Smooth muscle cell (in vitro differentiated cells): ENCODE data around the gene SMURF2. TPM values are rescaled to one million over a fixed set of nuclear protein-coding genes. Genes with fewer than 3 reads are reported as not detected.
A peak's percentile ranks its signal among the peaks of the same experiment; 100 is the strongest.

Experiments used
- DNase-seq: peaks from one replicate; lab custom pipeline; 2025; ENCODE audit not compliant: unreplicated experiment; lab: John Stamatoyannopoulos, UW
- H2AFZ ChIP-seq: fragments of 200-600 bp; sonication (generic); 2 replicates; pipeline ENCODE4 v1.6.0; 2016; ENCODE audit warnings: antibody characterized with exemption, low read depth, mild to moderate bottlenecking
- H3F3A ChIP-seq: fragments of 200-600 bp; sonication (generic); 2 replicates; pipeline ENCODE4 v1.6.0; 2017; ENCODE audit warnings: antibody characterized with exemption, low read depth
- H3K27ac ChIP-seq: fragments of 200-600 bp; sonication (generic); 2 replicates; pipeline ENCODE4 v1.5.1; 2016; ENCODE audit warnings: low read depth, mild to moderate bottlenecking
- H3K27me3 ChIP-seq: fragments of 200-600 bp; sonication (generic); 2 replicates; pipeline ENCODE4 v1.6.1; 2016; ENCODE audit warnings: low read depth, mild to moderate bottlenecking
- H3K36me3 ChIP-seq: fragments of 200-600 bp; sonication (generic); 2 replicates; pipeline ENCODE4 v1.5.1; 2016; ENCODE audit warnings: low read depth
- H3K4me1 ChIP-seq: fragments of 200-600 bp; sonication (generic); 2 replicates; pipeline ENCODE4 v1.5.1; 2016; ENCODE audit warnings: low read depth
- H3K4me2 ChIP-seq: fragments of 200-600 bp; sonication (generic); 2 replicates; pipeline ENCODE4 v1.6.0; 2016; ENCODE audit warnings: mild to moderate bottlenecking
- H3K4me3 ChIP-seq: fragments of 200-600 bp; sonication (generic); 2 replicates; pipeline ENCODE4 v1.5.1; 2016; ENCODE audit warnings: mild to moderate bottlenecking
- H3K79me2 ChIP-seq: fragments of 200-600 bp; sonication (generic); 2 replicates; pipeline ENCODE4 v1.6.0; 2016; ENCODE audit warnings: low read depth, mild to moderate bottlenecking
- H3K9ac ChIP-seq: fragments of 200-600 bp; sonication (generic); 2 replicates; pipeline ENCODE4 v1.6.0; 2016; ENCODE audit warnings: low read depth
- H3K9me3 ChIP-seq: fragments of 200-600 bp; sonication (generic); replicated peaks from 2 replicates; pipeline ENCODE4 v1.5.1; 2016; ENCODE audit warnings: low read depth
- H4K20me1 ChIP-seq: fragments of 200-600 bp; sonication (generic); 2 replicates; pipeline ENCODE4 v1.6.0; 2016; ENCODE audit warnings: low read depth
- CTCF ChIP-seq: fragments of 200-600 bp; sonication (generic); IDR thresholded peaks from 2 replicates; pipeline ENCODE4 v1.5.1; 2017; ENCODE audit warnings: borderline replicate concordance, mild to moderate bottlenecking, antibody characterized with exemption; ENCODE audit not compliant: insufficient read depth, poor library complexity, severe bottlenecking
- WGBS: methylation state at CpG from one replicate; pipeline ENCODE4 v1.1.7; 2016; ENCODE audit warnings: low lambda C conversion rate; 5-methylcytosine and 5-hydroxymethylcytosine counted together
- polyA plus RNA-seq: library from polyadenylated mRNA; unstranded; fragments of >200 nt; fragmentation: Nextera tagmentation; extraction: Ambion mirVana; gene quantifications from 2 replicates; pipeline ENCODE4 v1.2.1, GENCODE V29; 2016
- total RNA-seq: library from RNA; depleted of rRNA; stranded (reverse); fragments of >200 nt; gene quantifications from 2 replicates; pipeline ENCODE4 v1.2.3, GENCODE V29; 2014

The SMURF2 gene
- total and polyA plus RNA-seq, 2 experiments from 2014 or later: 38.9 to 91.2 TPM

- Histone ChIP-seq H3K79me2 (peaks cover 84% of the 10 kb centered on the region), H4K20me1 (peaks cover 89% of the 10 kb centered on the region), H3K4me2 (peak overlapping the region; percentile 86), H3K27me3 (no peaks in the 10 kb centered on the region), H3K9ac (peak overlapping the region; percentile 100), H3K36me3 (peaks cover 42% of the 10 kb centered on the region), H3K4me3 (peak overlapping the region; percentile 91), H3F3A (peaks cover 47% of the 10 kb centered on the region), H2AFZ (no peak overlapping the region), H3K4me1 (peaks cover 28% of the 10 kb centered on the region), H3K27ac (peak overlapping the region; percentile 99), H3K9me3 (no peaks in the 10 kb centered on the region)
- no peak for TF ChIP-seq CTCF
- DNase-seq: no peak
- WGBS: 3% methylated on average over 13 of the region's 13 CpGs
Observed at GRCh38 chr17:64504769-64505339, 157.3 kb downstream of the SMURF2 start.

- Histone ChIP-seq H3K27ac (peak overlapping the region; percentile 99), H3K79me2 (peaks cover 76% of the 10 kb centered on the region), H3K27me3 (no peaks in the 10 kb centered on the region), H3K4me2 (peak overlapping the region; percentile 86), H3K36me3 (peaks cover 50% of the 10 kb centered on the region), H3K4me3 (peak overlapping the region; percentile 91), H3K9ac (peak overlapping the region; percentile 100), H4K20me1 (peaks cover 89% of the 10 kb centered on the region), H3K9me3 (no peaks in the 10 kb centered on the region), H2AFZ (no peak overlapping the region), H3F3A (peaks cover 55% of the 10 kb centered on the region), H3K4me1 (peaks cover 28% of the 10 kb centered on the region)
- TF ChIP-seq CTCF: no peak
- 70% methylated on average over 7 of the region's 7 CpGs for WGBS
- DNase-seq: no peak
Observed at GRCh38 chr17:64503821-64504768, 158.0 kb downstream of the SMURF2 start.

GRCh38 chr17:64503341-64503740 is 158.8 kb downstream of the SMURF2 start:
- peak overlapping the region; percentile 91 for H3K4me3 ChIP-seq
- no peaks in the 10 kb centered on the region for H3K27me3 ChIP-seq
- peaks cover 69% of the 10 kb centered on the region for H3K79me2 ChIP-seq
- TF ChIP-seq CTCF: no peak
- no peaks in the 10 kb centered on the region for H3K9me3 ChIP-seq
- DNase-seq: no peak
- no peak overlapping the region for H2AFZ ChIP-seq
- H3K4me2 ChIP-seq: peak overlapping the region; percentile 86
- peaks cover 26% of the 10 kb centered on the region for H3K4me1 ChIP-seq
- peaks cover 90% of the 10 kb centered on the region for H4K20me1 ChIP-seq
- WGBS: 89% methylated on average over 5 of the region's 5 CpGs
- peaks cover 62% of the 10 kb centered on the region for H3F3A ChIP-seq
- H3K9ac ChIP-seq: peak overlapping the region; percentile 100
- H3K36me3 ChIP-seq: peaks cover 52% of the 10 kb centered on the region
- H3K27ac ChIP-seq: peak overlapping the region; percentile 99
